NCI-H2107 (cell line): ENCODE measurements around the gene CDRT4.

Source experiments
- DNase-seq: peaks from one replicate; lab custom pipeline; 2025; lab: John Stamatoyannopoulos, UW

CDRT4 gene

DNA sequence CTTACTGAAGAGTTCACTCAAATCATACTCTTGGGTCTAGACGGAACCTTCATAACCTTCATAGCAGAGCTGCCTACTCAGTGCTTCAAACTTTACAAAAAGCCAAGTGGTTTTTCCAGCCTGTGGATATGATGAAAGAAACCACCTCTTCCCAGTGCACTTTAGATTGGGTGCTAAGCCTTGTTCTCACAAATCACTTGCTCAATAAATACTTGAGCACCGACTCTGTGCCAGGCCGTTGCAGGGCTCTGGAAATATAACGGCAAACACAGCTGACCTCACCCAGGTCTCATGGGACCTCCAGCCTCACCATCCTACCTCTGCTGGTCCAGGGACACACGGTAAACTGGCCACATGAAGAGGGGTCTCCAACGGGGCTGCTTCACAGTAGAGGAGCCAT is 35.7 kb downstream of the CDRT4 start:
- no peak for DNase-seq

GRCh38 chr17:15431196-15431595 is 36.2 kb downstream of the CDRT4 start:
- DNase-seq, result no peak

DNA sequence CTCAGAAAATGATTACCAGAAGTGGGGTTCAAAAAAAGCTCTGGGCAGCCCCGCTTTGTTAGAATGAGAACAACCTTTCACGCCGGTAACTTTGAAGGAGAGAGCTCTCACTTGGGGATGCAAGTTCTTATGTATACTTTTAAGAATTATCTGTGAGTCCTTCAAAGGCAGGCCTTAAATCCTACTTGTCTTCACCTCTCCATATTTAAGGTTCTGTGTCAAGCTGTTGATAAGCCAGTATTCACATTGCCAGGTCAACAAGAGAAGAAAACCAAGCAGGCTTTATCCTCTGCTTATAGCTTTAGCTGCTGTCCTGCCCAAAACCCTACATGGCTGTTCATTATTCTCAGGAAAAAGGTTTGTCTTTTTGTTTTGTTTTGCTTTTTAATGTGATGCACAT is 42.9 kb downstream of the CDRT4 start:
- DNase-seq, result no peak

DNA sequence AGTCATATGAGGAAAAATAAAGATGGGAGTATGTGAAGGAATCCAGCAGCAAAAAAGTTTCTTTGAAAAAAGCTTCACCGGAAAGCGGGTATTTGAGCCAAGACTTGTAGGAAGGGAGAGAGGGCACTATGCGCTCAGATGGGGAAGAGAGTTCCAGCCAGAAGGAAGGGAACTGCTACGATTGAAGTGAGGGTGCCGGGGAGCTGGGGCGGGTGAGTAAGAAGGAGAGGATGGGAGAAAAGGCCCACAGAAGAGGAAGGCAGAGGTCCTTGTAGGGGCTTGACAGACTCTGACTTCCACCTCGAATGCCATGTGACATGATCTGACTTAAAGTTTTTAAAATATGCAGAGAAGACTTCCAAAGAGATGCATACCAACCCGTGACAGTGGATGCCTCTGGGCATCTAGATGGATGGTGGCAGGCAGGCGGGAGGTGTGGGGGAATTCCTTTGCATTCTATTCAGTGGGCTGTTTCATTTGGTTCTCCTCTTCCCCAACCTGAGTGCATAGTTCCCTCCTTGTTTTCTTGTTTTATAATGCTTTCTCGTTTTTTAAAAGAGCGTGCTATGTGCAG is 44.9 kb downstream of the CDRT4 start:
- DNase-seq, result no peak

GRCh38 chr17:15418781-15419180 is 48.6 kb downstream of the CDRT4 start:
- DNase-seq, result no peak

- DNase-seq, result no peak
Observed at GRCh38 chr17:15414532-15415306, 52.7 kb downstream of the CDRT4 start.

DNA sequence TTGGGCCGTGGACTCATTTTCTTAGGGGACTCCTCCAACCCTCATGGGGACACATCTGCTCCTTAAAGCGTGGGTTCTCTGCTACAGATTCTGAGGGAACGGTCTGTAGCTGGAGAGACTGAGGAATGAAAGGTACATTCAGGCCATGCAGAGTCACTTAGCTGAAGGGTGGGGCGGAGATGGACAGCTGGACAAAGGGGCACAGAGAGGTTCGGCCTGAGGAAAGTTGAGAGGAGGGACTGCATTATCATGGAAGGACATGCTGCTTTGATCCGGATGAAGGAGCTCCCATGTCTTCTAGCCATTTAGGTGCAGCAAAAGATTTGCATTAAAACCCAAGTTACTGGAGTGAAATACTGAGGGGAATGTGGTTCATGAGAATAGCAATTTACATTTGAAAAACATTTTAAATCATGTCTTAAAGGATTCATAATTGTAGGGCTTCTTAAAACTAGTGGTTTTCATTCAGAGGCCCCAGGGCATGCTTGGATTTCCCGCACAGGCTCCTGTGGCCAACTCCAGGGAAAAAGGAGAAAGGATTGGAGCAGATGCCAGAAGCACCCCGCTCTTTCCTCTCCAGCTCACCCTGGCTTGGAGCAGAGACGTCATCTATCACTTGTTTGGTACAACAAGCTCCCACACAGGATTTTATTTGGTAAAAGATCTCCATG is 54.2 kb downstream of the CDRT4 start:
- no peak for DNase-seq

DNA sequence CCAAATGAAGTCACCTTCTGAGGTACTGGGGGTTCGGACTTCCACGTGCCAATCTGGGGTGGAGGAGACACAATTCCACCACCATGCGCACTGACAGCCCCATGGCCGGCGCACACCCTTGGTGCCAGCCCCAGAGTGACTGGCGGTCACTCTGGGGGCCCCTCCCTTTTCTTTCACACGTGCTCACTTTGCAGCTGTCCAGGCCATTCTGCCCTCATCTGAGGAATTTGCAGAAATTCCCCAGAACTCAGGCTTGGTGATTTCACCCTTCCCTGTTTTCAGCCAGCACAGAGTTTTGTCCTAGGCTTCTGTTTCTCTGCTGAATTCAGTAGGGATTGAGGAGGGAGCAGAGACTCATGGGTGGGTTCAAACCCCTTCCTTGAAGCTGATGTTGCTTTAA is 54.8 kb downstream of the CDRT4 start:
- no peak for DNase-seq

DNA sequence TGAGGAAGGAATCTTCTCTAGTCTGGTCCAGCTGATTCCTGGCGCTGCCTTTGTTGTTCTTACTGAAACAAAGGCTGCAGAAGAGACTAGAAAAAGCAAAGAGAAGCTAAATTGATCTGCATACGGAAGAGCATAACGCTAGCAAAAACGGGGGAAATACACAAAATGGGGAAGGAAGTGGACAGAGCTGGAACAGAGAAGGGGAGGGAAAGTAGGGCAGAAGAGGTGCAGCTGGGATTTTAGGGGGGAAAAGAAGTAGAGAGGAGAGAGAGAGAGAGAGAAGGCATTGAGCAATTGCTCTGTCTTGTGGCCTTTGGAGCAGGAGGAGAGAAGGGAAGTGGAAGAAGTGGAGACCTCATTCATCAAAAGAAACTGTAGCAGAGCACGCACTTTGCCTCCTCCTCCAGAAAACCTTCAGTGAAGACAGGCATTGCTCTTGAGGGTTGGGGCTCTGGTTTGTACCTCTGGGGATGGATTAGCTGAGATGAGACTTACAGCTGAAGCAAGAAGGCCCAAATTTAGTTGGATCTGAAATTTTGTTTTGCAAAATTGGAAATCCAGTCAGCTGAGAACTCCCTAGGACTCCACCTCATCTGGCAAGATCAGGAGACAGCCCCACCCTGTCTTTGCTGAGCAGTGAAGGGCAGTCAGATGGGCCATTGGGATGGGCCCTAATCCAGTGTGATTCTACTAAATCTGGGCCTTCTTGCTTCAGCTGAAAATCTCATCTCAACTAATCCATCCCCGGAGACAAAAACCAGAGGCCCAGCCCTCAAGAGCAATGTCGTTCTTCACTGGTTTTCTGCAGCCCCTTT is 55.8 kb downstream of the CDRT4 start:
- no peak for DNase-seq

DNA sequence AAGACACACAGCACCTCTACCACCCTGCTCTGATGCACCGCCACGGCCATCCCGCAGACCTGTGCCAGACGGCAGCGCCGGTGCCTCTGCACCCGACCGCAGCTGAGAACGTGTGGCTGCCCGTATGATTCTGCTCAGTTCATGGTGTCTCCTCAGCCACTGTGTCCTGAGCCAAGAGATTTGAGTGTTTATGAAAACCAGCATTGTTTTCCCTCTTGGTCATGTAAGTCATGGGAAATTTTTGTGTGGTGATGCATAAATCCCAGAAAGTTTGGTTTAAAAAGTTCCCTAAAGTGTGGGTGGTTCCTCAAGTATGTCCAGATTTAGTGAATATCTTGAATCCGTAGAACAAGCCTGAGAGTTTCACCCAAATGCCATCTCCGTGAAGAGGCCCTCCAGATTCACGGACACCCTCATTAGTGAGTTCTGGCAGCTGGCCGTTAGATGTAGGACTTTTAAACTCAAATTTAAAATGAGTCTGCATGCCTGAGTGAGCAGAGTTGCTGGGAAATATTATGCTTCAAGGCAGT is 57.6 kb downstream of the CDRT4 start:
- DNase-seq, result no peak

DNA sequence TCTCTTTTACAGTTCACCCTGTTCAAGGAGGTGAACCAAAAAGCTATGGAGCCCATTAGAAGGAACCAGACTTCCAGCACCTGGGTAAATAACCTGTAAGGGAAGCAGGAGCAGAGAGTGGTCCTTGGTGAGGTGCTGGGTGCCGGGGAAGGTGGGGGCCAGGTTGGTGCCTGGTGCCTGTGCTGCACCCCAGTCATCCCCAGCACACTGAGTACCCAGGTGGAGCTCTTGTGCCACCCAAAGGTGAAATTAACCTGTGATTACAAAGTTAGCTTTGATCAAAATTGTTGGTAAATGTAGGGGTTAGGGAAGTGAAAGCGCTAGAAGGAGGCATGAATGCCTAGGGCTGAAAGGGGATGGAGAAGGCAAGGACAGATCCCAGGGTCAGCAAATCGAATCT is 58.6 kb downstream of the CDRT4 start:
- DNase-seq, result no peak

DNA sequence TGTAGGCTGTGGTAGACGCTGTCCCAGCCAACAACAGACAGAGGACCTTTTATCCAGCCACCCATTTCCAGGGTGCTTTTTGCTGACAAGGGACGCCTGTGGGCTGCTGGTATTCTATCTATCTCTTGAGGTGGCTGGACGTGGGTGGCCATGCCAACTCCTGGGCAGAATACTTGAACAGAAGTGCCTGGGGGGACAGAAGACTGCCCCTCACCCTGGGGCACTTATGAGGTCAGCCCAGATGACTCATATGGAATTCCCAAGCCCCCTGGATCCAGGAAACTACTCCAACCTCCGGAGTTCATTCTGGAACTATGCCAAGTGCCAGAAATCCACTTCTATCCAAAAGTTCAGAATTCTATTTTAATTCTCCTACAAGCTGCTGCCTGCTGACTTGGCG is 61.3 kb downstream of the CDRT4 start:
- no peak for DNase-seq

DNA sequence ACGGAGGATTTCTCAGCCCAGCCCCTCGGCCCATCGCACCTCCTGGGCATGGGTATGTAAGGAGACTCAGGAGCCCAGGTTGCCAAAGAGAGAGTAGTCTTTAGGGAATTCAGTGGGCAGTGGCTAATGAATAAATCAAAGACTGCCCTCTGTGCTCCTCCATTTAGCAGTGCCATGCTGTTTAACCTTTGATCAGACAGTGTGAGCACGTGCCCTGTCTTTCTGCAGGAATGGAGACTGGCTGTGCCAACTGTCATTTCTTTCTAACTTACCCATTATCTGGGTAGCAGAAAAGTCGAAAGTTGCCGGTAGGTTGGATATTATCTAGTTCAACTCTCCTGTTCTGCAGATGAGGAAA is 62.4 kb downstream of the CDRT4 start:
- no peak for DNase-seq

GRCh38 chr17:15404106-15405057 is 63.0 kb downstream of the CDRT4 start:
- DNase-seq, result no peak

- DNase-seq, result no peak
Observed at GRCh38 chr17:15403276-15403939, 64.0 kb downstream of the CDRT4 start.

DNA sequence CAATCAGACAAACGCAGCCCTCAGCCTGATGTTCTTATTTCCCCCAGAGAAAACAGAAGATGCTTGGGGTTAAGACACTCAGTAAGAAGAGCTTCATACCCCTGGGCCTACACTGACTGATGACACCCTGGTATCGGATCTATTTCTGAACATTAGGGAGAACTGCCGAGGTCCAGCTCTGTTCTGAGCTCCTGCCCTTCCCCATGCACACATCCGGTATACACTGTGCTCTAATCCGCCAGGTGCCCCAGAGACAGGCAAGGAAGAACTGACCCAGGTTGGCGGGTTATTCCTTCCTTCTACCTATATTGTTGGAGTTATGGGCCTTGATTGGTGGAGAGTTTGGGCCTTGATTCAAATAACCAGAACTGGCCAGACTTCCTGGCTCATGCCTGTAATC is 68.0 kb downstream of the CDRT4 start:
- no peak for DNase-seq

GRCh38 chr17:15398736-15399331 is 68.6 kb downstream of the CDRT4 start:
- no peak for DNase-seq

- no peak for DNase-seq
Observed at GRCh38 chr17:15398291-15398690, 69.1 kb downstream of the CDRT4 start.

DNA sequence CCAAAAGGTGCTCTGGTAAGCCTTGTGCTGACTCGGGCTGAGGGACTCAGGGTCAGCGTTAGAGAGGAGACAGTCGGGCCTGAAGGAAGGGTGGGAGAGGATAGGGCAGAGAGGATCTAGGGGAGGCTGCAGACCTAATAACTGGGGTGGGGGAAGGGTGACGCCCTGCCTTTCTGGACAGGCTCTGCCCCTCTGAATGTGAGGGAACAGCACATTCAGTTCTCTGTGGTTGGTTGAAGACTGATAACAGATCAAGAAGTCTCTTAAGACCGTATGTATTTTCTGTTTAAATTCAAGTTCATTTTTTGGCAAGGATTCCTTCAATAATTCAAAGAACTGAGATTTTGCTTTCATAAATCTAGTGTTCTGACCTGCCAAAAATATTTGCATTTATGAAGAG is 69.8 kb downstream of the CDRT4 start:
- DNase-seq, result no peak

GRCh38 chr17:15395091-15395490 is 72.3 kb downstream of the CDRT4 start:
- DNase-seq, result no peak
